Stimulated activated CD4-positive, alpha-beta T cell treated with anti-CD3 and anti-CD28 coated beads, Interleukin-15, amount 100 ng/mL, for 48 hours (primary cell): ENCODE data around the gene GJC1.

Experiments used
- DNase-seq, 2 donors: peaks; one replicate each; pipeline ENCODE4 v3.0.0-alpha.2; 2020; ENCODE audit warnings: low read depth in 2 of 2

The GJC1 gene

DNA sequence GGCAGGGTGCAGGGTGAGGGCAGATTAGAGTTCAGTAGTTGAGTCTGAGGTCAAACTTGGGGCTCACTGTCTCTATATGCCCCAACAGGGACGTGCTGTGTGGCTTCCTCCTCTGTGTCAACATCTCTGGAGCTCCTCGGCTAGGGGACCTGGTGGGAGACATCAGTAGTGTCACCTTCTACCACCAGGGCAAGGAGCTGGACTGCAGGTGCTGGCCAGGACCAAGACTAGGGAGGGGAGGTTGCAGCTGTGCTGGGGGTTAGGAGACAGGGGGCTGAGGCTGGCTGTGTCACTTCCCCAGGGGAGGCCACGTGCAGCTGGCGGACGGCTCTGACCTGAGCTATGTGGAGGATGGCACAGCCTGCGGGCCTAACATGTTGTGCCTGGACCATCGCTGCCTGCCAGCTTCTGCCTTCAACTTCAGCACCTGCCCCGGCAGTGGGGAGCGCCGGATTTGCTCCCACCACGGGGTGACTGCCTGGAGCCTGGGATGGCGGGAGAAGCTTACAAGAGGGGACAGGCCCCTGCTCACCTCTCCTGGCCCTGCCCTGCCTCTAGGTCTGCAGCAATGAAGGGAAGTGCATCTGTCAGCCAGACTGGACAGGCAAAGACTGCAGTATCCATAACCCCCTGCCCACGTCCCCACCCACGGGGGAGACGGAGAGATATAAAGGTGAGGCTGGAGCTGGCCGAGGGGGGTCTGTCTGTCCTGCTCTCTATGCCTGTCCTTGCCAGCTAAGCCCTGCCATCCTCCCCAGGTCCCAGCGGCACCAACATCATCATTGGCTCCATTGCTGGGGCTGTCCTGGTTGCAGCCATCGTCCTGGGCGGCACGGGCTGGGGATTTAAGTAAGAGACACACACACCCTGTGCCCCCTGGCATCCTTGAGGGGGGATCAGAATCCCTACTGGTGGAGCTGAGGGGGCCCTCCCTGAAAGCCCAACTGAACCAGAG is 52.4 kb downstream of the GJC1 start:
- DNase-seq = no peak

DNA sequence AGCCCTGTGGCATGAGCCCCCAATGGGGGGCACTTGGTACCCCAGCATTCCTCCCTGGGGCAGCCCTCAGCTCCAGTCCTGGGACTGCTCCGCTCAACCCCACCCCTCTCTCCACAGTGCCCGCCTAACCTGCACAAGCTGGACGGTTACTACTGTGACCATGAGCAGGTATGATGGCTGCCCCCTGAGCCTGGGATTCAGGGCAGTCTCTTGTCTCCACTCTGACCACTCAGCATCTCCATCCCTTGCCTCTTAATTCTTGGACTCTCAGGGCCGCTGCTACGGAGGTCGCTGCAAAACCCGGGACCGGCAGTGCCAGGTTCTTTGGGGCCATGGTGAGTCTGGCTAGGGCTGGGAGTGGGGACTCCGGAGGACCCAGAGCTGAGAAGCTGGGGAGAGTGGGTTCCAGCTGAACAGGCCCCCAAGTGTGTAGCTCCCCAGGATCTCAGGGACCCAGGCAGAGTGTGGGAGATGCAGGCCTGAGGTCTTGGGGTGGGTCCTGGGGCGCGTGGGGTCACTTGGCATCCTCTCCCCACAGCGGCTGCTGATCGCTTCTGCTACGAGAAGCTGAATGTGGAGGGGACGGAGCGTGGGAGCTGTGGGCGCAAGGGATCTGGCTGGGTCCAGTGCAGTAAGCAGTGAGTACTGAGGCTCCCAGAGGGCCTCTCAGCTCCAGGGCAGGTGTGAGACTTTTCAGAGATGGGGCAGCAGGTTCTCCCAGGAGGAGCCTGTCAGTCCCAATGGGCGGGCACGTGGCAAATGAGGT is 53.3 kb downstream of the GJC1 start:
- no peak for DNase-seq

GRCh38 chr17:44775838-44776621 is 54.1 kb downstream of the GJC1 start:
- DNase-seq = no peak

- peak; percentile 94 to 98 for DNase-seq
These were observed 54.8 kb downstream of the GJC1 start for GRCh38 chr17:44775136-44775837.

- DNase-seq = peak; percentile 77 to 86
These were observed 55.6 kb downstream of the GJC1 start for GRCh38 chr17:44774271-44775135.

- no peak for DNase-seq
These were observed 56.9 kb downstream of the GJC1 start for GRCh38 chr17:44773140-44773539.

DNA sequence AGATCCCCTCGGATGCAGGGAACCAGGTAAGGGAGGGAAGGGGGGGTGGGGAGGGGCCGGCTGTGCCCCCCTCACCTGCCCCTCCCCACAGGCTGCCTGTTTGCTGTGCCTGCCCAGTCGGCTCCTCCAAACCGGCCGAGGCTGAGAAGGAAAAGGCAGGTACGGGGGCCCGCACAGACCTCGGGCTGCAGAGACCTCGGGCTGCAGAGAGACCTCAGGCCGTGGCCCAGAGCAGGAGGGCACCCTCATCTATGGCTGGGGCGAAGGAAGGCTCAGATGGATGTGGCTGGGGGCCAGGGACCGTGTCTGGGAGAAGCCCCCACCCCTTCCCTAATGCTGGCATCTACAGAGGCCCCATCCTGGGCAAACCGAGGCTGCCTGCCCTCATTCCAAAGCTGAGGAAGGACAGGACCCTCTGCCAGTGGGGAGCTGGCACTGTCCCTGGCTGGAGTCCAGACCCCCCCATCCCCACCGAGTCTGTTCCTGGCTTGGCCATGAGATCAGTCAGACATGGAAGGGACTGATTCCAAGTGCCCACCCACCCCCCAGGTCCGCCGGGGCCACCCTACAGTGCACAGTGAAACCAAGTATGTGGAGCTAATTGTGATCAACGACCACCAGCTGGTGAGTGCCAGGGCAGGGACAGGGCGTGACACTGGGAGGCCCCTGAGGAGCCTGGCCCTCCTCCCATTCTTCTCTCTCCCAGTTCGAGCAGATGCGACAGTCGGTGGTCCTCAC is 57.6 kb downstream of the GJC1 start:
- DNase-seq = no peak

DNA sequence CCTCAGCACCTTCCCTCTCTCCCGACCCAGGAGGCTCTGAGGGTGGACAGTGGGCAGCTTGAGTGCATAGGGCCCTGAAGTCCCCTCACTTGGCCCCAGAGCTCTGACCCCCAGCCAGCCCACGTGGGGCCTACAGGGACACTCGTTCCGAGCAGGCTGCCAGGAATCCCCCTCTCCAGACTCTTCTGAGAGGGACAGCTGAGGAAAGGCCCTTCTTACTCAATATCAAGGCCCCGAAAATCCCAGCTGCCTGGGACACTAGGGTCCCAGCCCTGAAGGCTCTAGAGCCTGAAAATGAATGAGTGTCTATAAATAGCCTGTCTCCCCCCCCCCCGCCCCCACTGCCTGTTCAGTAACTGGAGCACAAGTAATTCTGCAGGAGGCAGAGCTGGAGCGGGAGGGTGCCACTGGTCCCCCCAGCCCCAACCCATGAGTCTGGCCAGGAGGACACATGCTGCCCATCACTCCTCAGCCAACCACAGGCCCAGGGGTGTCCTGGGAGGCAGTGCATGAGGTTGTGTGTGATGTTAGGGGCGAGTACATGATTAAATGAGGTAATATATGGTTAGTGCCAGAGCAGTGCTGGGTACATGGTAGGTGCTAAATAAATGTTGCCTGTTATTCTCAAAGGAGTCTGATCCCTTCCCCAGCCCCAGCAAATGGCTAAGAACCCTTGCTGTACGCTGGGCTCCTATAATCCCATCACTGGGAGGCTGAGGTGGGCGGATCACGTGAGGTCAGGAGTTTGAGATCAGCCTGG is 59.7 kb downstream of the GJC1 start:
- no peak for DNase-seq

DNA sequence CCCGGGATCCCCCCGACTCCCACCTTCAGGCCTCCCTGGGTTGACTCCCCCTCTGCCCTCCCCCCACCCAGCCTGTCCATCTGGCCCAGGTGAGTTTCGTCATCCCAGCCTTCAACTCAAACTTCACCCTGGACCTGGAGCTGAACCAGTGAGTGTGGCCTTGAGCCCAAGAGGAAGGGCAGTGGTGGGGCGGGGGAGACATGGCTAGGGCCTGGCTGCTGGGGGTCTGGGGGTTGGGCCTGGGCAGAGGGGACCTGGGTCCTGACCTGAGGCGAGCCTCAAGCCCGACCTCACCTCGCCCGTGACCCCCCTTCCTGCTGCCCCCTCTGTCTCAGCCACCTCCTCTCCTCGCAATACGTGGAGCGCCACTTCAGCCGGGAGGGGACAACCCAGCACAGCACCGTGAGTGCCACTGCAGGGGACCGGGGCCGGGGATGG is 60.4 kb downstream of the GJC1 start:
- DNase-seq = no peak

DNA sequence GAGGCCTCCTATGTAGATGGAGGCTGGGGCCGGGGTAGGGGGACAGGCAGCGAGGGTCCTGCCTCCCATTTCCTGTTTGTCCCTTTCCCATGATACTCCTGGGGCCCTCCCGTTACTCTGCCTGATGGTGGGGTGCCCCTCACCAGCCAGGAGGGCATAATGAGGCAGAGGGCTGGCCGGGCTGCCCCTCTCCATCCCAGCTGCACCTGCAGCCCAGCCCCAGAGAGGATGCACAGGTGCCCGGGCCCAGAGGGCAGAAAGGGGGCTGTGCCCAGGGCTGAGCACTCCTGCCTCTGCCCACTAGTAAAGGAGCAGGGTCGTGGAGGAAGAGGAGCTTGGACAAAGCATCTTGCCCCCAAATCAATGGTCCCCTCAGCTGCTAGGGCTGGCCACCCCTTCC is 60.9 kb downstream of the GJC1 start:
- no peak for DNase-seq

GRCh38 chr17:44768505-44769142 is 61.5 kb downstream of the GJC1 start:
- DNase-seq = no peak

GRCh38 chr17:44767493-44767892 is 62.6 kb downstream of the GJC1 start:
- no peak for DNase-seq

GRCh38 chr17:44766409-44767038 is 63.6 kb downstream of the GJC1 start:
- DNase-seq = no peak

- DNase-seq = no peak
These were observed 64.1 kb downstream of the GJC1 start for GRCh38 chr17:44765965-44766364.

DNA sequence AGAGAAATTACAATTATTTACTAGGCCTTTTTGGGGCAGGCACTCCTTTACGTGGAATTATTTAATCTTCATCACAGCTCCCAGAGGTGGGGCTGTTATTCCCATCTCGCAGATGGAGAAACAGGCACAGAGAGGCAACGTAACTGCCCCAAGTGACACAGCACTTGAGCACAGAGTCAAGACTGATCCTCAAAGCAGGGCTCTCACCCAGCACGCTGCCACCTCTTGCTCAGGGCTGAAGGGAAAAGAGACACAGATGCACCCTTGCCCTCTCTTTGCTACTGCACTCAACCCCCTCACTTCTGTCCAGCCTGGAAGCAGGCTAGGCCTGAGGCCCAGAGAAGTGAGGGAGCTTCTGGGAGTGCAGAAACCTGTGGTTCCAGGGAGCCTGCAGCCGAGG is 66.9 kb downstream of the GJC1 start:
- no peak for DNase-seq

- no peak for DNase-seq
These were observed 67.9 kb downstream of the GJC1 start for GRCh38 chr17:44761932-44762810.
